Activated naive CD8-positive, alpha-beta T cell treated with anti-CD3 and anti-CD28 coated beads for 36 hours (primary cell): ENCODE results near the gene MYO16. TPM values are rescaled to one million over a fixed set of nuclear protein-coding genes. Genes with fewer than 3 reads are reported as not detected.

ENCODE experiments used
- DNase-seq: peaks from one replicate; pipeline ENCODE4 v3.0.0; 2021
- H3K27ac Mint-ChIP-seq: one replicate; pipeline ENCODE4 v1.8.0; 2022; ENCODE audit warnings: mild to moderate bottlenecking, moderate library complexity, mixed read lengths
- H3K27me3 Mint-ChIP-seq: one replicate; pipeline ENCODE4 v1.8.0; 2022; ENCODE audit warnings: mild to moderate bottlenecking, mixed read lengths
- H3K36me3 Mint-ChIP-seq: one replicate; pipeline ENCODE4 v1.8.0; 2021; ENCODE audit warnings: mild to moderate bottlenecking, mixed read lengths
- H3K4me1 Mint-ChIP-seq: one replicate; pipeline ENCODE4 v1.8.0; 2021; ENCODE audit warnings: mixed read lengths
- H3K4me3 Mint-ChIP-seq: one replicate; pipeline ENCODE4 v1.8.0; 2022; ENCODE audit warnings: mild to moderate bottlenecking, moderate library complexity, mixed read lengths
- H3K9me3 Mint-ChIP-seq: one replicate; pipeline ENCODE4 v1.8.0; 2022; ENCODE audit warnings: mixed read lengths
- total RNA-seq, 2 experiments: library from RNA; stranded (reverse); gene quantifications; one replicate each; pipeline ENCODE4 v1.2.3, GENCODE V29; 2021

Gene MYO16
- total RNA-seq, 2 experiments from 2014 or later = not detected

DNA sequence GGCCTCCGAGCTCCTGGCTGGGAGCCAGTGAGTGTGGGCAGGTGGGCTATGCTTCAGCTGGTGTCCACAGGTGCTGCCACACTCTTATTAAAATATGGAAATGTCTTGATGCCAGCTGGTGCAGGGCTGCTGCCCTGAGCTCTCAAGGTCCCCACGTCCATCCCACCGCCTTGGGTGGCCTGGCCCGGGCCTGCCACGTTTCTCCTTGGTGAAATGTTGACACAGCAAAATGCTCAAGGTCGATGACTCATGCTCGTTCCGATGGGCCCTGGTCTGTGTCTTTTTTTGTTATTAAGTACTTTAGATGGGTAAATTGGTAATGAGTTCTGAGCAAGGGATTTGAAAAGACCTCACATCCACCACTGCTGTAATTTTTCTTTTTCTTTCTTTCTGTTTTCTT is 524.7 kb downstream of the MYO16 start:
- Mint-ChIP-seq H3K36me3 (no peaks in the 10 kb centered on the region), H3K27me3 (peaks cover 36% of the 10 kb centered on the region), H3K4me3 (no peak overlapping the region), H3K27ac (no peak overlapping the region), H3K9me3 (no peaks in the 10 kb centered on the region), H3K4me1 (no peaks in the 10 kb centered on the region)
- DNase-seq = no peak

DNA sequence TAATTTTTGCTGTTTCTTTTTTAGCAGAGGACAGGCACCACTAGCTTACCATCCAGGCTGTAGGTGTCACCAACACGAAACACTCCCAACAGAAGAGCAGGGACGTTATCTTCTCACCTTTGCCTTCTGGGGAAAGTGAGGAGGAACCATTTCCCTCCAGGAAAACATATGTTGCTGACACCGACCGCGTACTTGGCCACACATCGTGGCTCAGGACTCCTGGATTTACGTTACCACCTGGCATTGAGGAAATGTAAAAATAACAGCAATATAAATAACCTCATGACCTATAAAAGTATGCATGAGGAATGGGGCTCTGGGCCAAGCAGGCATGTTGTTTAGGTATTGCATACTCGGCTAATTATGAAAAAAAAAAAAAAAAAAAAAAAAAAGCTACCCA is 525.1 kb downstream of the MYO16 start:
- no peaks in the 10 kb centered on the region for H3K4me1 Mint-ChIP-seq
- H3K9me3 Mint-ChIP-seq = no peaks in the 10 kb centered on the region
- DNase-seq = no peak
- no peaks in the 10 kb centered on the region for H3K36me3 Mint-ChIP-seq
- H3K27me3 Mint-ChIP-seq = peaks cover 36% of the 10 kb centered on the region
- no peak overlapping the region for H3K4me3 Mint-ChIP-seq
- no peak overlapping the region for H3K27ac Mint-ChIP-seq

DNA sequence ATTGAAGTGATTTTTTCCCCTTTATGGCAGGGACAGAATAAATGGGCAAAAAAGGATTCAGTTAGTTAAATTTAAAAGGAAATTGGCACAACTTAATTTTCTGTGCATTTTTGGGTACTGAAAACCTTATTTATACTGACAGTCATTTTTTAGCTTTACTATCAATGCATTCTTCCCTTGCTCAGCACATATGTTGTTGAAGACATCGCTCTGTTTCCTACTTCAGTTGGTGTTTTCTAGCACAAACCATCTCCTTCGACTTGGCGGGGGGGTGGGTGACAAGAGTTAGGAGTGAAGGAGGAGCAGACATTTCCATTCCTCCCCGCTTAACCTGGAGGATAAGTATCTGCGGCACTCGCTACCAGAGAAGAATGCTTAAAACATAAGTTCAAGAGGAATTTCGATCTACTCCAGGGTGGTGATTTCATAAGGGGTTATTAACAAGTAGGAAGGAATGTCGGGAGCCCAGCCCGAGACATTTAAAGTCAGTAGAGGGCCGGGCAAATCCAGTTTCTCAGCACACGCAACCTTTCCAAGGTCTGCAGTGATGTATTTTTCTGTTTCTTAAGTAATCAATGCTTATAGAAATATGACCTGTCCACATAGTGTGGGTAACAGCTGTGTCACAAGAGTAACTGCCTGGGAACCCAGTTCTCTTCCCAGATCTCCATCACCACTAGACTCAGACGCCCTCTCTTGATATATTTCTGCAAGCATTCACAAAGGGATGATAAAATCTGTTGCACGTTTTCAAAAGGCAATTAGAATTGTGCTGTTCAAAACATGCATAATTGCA is 525.8 kb downstream of the MYO16 start:
- Mint-ChIP-seq H3K27me3 (peaks cover 38% of the 10 kb centered on the region), H3K27ac (no peak overlapping the region), H3K4me3 (no peak overlapping the region), H3K4me1 (no peaks in the 10 kb centered on the region), H3K36me3 (no peaks in the 10 kb centered on the region), H3K9me3 (no peaks in the 10 kb centered on the region)
- DNase-seq = no peak

DNA sequence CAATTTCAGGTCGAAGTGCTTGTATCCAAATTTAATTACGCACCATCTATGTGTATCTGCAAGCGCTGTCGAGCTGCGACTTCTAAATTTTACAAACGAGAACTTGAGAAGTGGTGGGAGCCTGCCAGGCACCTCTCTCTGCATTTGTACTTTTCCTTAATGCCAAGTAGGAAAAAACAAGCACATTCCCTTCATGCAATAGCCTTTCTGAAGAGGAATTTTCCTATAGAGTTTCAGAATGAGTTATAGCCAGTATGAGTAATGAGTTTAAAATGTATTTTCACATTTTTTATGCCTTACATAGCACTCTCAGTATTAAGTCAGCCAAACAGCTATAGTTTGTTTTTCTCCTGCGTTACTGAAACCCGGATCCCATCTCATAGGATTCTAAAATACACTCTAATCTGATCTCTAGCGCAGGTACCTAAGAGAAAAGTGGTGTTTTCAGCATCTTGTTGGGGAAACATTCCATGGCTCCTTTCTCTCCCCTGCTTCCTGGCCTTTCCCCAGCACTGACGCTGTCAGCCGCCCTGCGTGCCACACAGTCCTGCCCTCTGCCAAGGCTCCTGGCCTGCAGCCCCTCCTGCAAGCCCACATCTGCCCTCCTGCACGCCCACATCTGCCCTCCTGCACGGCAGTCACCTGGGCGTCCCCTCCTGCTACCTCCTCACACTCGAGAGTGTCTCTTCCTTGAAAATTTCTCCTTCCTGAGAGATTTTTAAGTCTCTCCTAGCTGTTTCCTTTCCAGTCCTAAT is 526.9 kb downstream of the MYO16 start:
- Mint-ChIP-seq H3K9me3 (no peaks in the 10 kb centered on the region), H3K4me1 (no peaks in the 10 kb centered on the region), H3K4me3 (no peak overlapping the region), H3K27me3 (peaks cover 44% of the 10 kb centered on the region), H3K36me3 (no peaks in the 10 kb centered on the region), H3K27ac (no peak overlapping the region)
- no peak for DNase-seq

DNA sequence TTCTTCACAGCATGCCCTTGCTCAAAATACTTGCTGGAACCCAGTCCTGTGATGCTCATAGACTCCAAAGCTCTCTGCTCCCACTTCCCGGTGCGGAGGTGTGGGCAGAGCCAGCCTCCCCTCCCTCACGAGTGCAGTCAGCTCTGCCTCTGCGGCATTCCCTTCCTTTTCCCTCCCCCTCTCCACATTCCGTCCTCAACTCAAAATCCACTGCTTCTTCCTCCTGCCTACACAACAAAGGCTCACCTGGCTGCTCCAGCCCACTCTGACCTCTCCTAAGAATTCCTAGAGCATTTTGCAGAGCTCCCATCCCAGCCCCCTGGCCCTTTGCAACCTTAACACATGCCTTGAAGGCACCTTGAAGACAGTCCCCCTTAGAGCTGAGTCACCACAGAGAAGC is 527.9 kb downstream of the MYO16 start:
- no peaks in the 10 kb centered on the region for H3K36me3 Mint-ChIP-seq

GRCh38 chr13:109158383-109158782 is 529.0 kb downstream of the MYO16 start:
- H3K27ac Mint-ChIP-seq = no peak overlapping the region
- H3K4me3 Mint-ChIP-seq = no peak overlapping the region
- H3K27me3 Mint-ChIP-seq = peaks cover 43% of the 10 kb centered on the region
- H3K9me3 Mint-ChIP-seq = no peaks in the 10 kb centered on the region
- H3K36me3 Mint-ChIP-seq = no peaks in the 10 kb centered on the region
- no peak for DNase-seq
- H3K4me1 Mint-ChIP-seq = peaks cover 7% of the 10 kb centered on the region

More for the DNA sequence above, 527.9 kb downstream of the MYO16 start:
- peaks cover 44% of the 10 kb centered on the region for H3K27me3 Mint-ChIP-seq
- no peak for DNase-seq
- no peaks in the 10 kb centered on the region for H3K9me3 Mint-ChIP-seq
- peaks cover 2% of the 10 kb centered on the region for H3K4me1 Mint-ChIP-seq
- H3K27ac Mint-ChIP-seq = no peak overlapping the region
- no peak overlapping the region for H3K4me3 Mint-ChIP-seq

DNA sequence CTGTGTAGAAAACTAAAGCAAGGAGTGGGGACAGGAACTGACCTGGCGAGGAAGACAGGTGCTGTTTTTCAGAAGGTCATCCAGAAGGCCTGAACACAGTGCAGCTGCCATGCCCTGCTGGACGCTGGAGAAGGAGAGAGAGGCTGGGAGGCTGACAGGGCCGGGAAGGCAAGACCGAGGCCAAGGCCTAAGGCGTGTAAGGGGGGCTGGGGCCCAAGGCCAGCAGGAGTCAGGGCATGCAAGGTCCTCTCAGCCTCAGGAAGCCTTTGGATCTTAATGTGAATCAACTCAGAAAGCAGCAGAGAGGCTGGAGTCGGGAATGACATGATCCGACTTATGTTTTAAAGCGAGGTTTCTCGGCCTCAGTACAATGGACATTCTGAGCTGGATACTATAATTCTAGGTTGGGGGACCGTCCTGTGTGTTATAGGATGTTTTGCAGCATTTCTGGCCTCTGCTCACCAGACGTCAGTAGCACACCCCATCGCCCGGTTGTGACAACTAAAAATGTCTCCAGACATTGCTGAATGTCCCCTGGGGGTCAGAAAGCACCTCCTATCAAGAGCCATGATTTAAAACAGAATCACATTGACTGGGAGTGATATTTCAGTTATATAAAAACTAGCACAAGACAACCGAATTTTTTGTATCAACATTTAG is 530.4 kb downstream of the MYO16 start:
- H3K36me3 Mint-ChIP-seq = no peaks in the 10 kb centered on the region
- H3K27me3 Mint-ChIP-seq = peaks cover 52% of the 10 kb centered on the region
- DNase-seq = no peak
- peaks cover 7% of the 10 kb centered on the region for H3K4me1 Mint-ChIP-seq
- no peak overlapping the region for H3K4me3 Mint-ChIP-seq
- H3K9me3 Mint-ChIP-seq = no peaks in the 10 kb centered on the region
- no peak overlapping the region for H3K27ac Mint-ChIP-seq

DNA sequence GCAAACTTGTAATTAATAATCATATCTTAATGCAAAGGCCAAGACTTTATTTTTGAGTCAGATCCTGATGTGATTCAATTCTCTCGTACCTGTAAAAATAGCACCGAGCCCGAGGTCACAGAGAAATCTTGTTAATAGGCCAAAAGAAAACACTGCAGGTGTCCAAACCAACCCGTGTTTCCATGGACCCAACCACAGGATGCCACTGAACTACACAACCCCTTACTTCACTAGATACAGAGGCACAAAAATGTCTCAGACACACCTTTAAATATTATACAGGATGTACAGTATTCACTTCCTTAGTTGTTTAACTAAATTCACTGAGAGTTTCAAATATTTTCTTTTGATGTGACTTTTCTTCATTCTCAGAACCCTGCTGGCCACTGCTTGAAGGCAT is 530.9 kb downstream of the MYO16 start:
- H3K4me3 Mint-ChIP-seq = no peak overlapping the region
- H3K36me3 Mint-ChIP-seq = no peaks in the 10 kb centered on the region
- no peak overlapping the region for H3K27ac Mint-ChIP-seq
- peaks cover 7% of the 10 kb centered on the region for H3K4me1 Mint-ChIP-seq
- H3K27me3 Mint-ChIP-seq = peaks cover 47% of the 10 kb centered on the region
- no peak for DNase-seq
- H3K9me3 Mint-ChIP-seq = no peaks in the 10 kb centered on the region

- Mint-ChIP-seq H3K4me3 (no peak overlapping the region), H3K36me3 (no peaks in the 10 kb centered on the region), H3K9me3 (no peaks in the 10 kb centered on the region), H3K4me1 (peaks cover 7% of the 10 kb centered on the region), H3K27ac (no peak overlapping the region), H3K27me3 (peaks cover 42% of the 10 kb centered on the region)
- no peak for DNase-seq
Observed at GRCh38 chr13:109160887-109161669, 531.7 kb downstream of the MYO16 start.

GRCh38 chr13:109162248-109163036 is 533.0 kb downstream of the MYO16 start:
- DNase-seq = peak; percentile 49
- peak overlapping the region; percentile 63 for H3K27ac Mint-ChIP-seq
- H3K4me1 Mint-ChIP-seq = peaks cover 7% of the 10 kb centered on the region
- no peaks in the 10 kb centered on the region for H3K36me3 Mint-ChIP-seq
- no peaks in the 10 kb centered on the region for H3K9me3 Mint-ChIP-seq
- no peak overlapping the region for H3K4me3 Mint-ChIP-seq
- peaks cover 41% of the 10 kb centered on the region for H3K27me3 Mint-ChIP-seq

DNA sequence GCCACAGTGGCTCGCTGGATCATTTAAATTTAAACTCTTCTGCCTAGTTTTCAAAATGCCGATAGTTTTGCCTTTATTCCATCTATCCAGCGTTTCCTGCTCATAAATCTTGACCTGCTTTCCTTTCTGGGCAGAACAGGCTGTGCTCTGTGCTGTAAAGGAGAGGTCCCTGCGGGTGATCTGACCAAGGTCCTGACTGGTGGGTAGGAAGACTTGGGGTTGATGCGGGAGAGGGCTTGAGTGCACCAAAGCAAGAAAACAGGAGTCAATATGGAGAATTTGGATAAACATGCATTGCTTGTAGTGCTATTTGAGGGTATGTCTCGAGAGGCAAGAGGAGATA is 533.6 kb downstream of the MYO16 start:
- Mint-ChIP-seq H3K27ac (no peak overlapping the region), H3K9me3 (no peaks in the 10 kb centered on the region), H3K27me3 (peaks cover 40% of the 10 kb centered on the region), H3K4me3 (no peak overlapping the region), H3K4me1 (peaks cover 7% of the 10 kb centered on the region), H3K36me3 (no peaks in the 10 kb centered on the region)
- no peak for DNase-seq

DNA sequence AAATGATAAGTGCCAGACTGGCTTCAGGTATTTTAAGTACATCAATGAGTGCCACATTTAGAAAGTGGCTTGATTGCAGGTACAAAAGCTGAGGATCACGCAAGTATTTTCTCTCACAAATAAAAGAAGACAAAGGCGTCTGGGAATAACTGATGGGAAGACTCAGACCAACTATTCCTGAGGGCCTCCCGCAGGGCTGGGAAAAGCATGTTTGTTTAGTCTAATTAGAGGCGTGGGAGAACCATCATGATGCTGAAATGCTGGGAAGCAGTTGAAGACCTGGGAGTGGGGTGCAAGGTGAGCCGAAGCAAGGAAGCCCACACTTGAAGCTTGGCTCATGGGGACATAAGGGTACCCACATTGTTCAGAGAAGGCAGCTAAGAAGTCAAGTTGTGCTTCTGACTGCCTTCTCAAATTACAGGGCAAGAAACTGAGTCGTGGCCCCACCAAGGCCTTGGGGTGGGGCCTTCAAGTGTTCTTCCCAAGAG is 536.0 kb downstream of the MYO16 start:
- peaks cover 7% of the 10 kb centered on the region for H3K4me1 Mint-ChIP-seq
- no peak overlapping the region for H3K27ac Mint-ChIP-seq
- H3K36me3 Mint-ChIP-seq = no peaks in the 10 kb centered on the region
- no peak for DNase-seq
- no peak overlapping the region for H3K4me3 Mint-ChIP-seq
- H3K27me3 Mint-ChIP-seq = peaks cover 40% of the 10 kb centered on the region
- no peaks in the 10 kb centered on the region for H3K9me3 Mint-ChIP-seq

DNA sequence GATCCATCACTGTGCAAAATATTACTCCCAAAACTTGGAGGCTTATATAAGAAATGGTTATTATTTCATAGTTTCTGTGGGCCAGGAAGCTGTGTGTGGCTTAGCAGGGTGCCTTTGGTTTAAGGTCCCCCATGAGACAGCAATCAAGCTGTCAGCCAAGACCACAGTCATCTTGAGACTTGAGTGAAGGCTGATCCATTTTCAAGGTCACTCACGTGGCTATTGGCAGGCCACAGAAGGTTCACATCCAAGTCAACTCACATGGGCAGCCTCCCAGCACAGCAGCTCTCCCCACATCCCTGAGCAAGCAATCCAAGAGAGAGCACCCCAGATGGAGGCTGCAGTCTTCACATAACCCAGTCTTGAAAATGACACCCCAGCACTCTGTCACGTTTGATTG is 537.4 kb downstream of the MYO16 start:
- Mint-ChIP-seq H3K4me3 (no peak overlapping the region), H3K36me3 (no peaks in the 10 kb centered on the region), H3K9me3 (no peaks in the 10 kb centered on the region), H3K27ac (no peak overlapping the region), H3K27me3 (peaks cover 39% of the 10 kb centered on the region), H3K4me1 (peaks cover 7% of the 10 kb centered on the region)
- no peak for DNase-seq

DNA sequence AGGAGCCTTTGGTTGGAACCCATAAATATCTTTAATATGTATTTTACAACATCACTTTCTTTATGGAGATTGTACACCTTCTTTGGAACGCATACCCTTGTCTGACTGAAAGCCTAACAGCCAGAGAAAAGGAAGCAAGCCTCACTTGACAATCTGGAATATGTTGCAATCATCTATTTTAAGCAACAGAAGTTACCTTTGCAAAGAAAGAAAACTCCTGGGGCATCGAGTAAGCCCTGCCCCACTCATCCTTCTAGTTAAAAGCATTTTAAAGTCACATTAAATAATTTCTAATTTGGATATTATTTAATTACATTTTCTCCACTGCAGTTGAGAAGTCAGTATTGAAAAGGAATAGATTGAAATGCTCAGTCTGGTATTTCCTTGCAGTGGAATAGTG is 542.7 kb downstream of the MYO16 start:
- no peak for DNase-seq
- Mint-ChIP-seq H3K27me3 (peaks cover 23% of the 10 kb centered on the region), H3K4me3 (no peak overlapping the region), H3K27ac (no peak overlapping the region), H3K36me3 (no peaks in the 10 kb centered on the region), H3K4me1 (no peaks in the 10 kb centered on the region), H3K9me3 (no peaks in the 10 kb centered on the region)
